ENCODE measurements around the gene GATAD2A. TPM values are rescaled to one million over a fixed set of nuclear protein-coding genes. Genes with fewer than 3 reads are reported as not detected.

Gene GATAD2A
- total and polyA plus RNA-seq, 2 of the 8 experiments (the other 6 are each of a cell fraction or from before 2014, with no cell fraction given) = 38.4 to 205 TPM

GRCh38 chr19:19366434-19367396, 38.8 kb upstream of the GATAD2A start (continued):
- TF ChIP-seq HDAC6 (IDR thresholded peaks at IDR 0.05; ENCODE audit: low read depth, low read length) (no peak), SP1 (IDR thresholded peaks at IDR 0.05; ENCODE audit: low read depth, low read length) (0 out of 2 replicates have a peak, but pooled peaks have one; percentile 50), KDM1A (IDR thresholded peaks at IDR 0.05; ENCODE audit: borderline replicate concordance, low read length) (no peak), CHD1 (IDR thresholded peaks at IDR 0.05; ENCODE audit: low read depth, low read length) (no peak), SP4 (IDR thresholded peaks at IDR 0.05; ENCODE audit: low read length) (no peak), YY1 (IDR thresholded peaks at IDR 0.05; ENCODE audit: low read depth, low read length) (peak; percentile 48; the same call in 1 of the 2 replicates), KDM5A (IDR thresholded peaks at IDR 0.05; ENCODE audit: low read length) (no peak), TEAD4 (IDR thresholded peaks at IDR 0.05; ENCODE audit: low read depth, low read length) (no peak), MAFK (IDR thresholded peaks at IDR 0.05; ENCODE audit: low read depth, low read length) (no peak; the same call in 1 of the 2 replicates), TAF1 (IDR thresholded peaks at IDR 0.05; ENCODE audit: low read depth, low read length) (0 out of 2 replicates have a peak, but pooled peaks have one; percentile 37), E2F6 (IDR thresholded peaks at IDR 0.05) (no peak), SP2 (IDR thresholded peaks at IDR 0.05; ENCODE audit: low read length) (no peak), SIN3A (conservative IDR thresholded peaks at IDR 0.05 in 1 of 2, IDR thresholded peaks at IDR 0.05 in 1 of 2; ENCODE audit: low read depth in 1 of 2, low read length in 2 of 2) (peak in 1 of 2 experiments; percentile 74; a peak in 2 of 4 replicates), TAF7 (optimal IDR thresholded peaks at IDR 0.05; ENCODE audit: borderline replicate concordance, low read depth, low read length) (no peak), RBBP5 (IDR thresholded peaks at IDR 0.05; ENCODE audit: borderline replicate concordance, low read depth, low read length) (no peak), CHD2 (IDR thresholded peaks at IDR 0.05; ENCODE audit: low read length) (0 out of 2 replicates have a peak, but pooled peaks have one; percentile 13), CEBPB (IDR thresholded peaks at IDR 0.05; ENCODE audit: low read depth, low read length) (no peak), POLR2A (IDR thresholded peaks at IDR 0.05; ENCODE audit: control extremely low read depth in 1 of 2, low read depth in 2 of 2, low read length in 2 of 2) (no peak), RXRA (IDR thresholded peaks at IDR 0.05; ENCODE audit: insufficient read depth, low read depth, low read length) (no peak)

Data from H1 (cell line).